GM12801 (cell line): ENCODE results near the gene CYP19A1.

Experiments
- CTCF ChIP-seq: IDR thresholded peaks from one replicate; pipeline ENCODE4 v1.5.1; 2011; ENCODE audit warnings: control low read depth; ENCODE audit not compliant: insufficient read length; ENCODE audit errors: extremely low read depth

Gene CYP19A1

DNA sequence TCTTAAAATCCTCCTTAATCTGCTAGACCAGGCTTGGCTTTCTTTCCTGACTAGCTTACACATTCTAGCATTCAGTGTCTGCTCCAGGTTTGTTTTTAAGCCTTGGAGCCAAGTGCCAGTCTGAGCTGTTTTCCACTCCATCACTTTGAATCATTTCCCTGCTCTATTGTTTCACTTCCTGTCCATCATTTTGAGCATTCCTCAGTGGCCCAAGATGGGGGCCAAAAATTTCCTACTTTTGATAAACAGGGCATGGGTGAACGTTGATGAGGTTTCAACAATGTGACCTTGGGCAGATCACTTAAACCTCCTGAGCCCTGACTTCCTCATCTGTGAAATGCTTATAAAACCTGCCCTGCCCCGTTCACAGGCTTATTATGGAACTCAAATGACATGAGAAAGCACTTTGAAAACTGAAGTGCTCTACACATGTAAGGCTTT is 4.4 kb downstream of the CYP19A1 start:
- TF ChIP-seq CTCF: no peak

- TF ChIP-seq CTCF: no peak
These were observed 4.8 kb downstream of the CYP19A1 start for GRCh38 chr15:51333571-51333970.

DNA sequence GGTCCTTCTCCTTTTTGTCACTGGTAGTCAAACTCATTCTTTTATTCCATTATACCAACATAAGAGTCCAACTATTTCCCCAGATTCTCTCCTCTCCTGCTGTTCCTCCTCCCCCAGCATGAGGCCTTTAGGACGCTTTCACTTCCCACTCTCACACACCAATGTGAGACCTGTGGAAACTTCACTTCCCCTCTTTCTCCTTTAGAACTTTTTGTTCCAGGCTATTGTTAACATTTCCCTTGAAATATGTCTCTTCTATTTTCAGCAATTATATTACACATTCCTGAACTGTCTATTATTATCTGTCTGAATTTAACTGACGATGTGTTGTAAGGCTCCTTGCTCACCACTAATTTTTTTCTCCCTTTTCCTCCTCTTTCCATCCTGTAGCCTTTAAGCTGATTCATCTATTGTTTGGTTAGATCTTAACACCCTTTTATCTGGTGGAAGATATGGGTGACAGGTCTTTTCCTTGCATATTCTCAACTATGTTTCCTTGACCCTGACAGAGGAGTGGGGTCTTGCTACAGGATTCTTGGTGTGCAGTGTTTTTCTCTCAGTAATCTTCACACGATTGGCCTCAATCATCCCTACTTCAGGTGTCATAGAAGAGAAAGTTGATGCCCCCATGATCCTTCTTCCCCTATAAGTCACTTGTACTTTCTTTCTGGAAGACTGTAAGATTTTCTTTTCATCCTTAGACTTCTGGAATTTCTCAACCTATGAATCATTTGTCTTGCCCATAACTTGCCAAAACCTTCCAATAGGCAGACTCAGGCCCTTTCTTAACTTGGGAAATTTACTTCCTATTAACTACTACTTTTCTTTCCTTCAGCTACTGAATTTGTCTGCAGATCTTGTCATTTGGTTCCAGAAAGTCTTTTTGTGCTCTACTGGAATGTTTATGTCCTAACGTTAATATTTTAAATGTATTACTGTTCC is 5.9 kb downstream of the CYP19A1 start:
- TF ChIP-seq CTCF: no peak

DNA sequence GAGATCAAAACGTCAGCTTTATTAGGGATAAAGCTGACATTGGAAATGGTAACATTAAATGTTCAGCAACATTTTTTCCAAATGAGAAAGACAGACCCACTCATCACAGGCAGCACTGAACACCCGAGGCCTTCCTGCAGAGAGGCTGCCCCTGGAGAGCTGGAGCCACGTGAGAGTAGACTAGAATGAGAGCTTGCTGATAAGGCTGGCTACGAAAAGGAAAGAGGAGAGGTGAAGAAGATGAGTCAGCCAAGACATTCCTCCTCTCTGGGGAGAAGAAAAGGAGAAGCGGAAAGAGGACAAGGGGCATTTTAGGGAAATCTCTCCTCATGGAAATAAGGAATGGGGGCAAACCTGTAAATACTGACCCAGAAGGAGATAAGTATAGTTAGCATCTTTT is 7.3 kb downstream of the CYP19A1 start:
- no peak for TF ChIP-seq CTCF

GRCh38 chr15:51328926-51329325 is 9.5 kb downstream of the CYP19A1 start:
- no peak for TF ChIP-seq CTCF

DNA sequence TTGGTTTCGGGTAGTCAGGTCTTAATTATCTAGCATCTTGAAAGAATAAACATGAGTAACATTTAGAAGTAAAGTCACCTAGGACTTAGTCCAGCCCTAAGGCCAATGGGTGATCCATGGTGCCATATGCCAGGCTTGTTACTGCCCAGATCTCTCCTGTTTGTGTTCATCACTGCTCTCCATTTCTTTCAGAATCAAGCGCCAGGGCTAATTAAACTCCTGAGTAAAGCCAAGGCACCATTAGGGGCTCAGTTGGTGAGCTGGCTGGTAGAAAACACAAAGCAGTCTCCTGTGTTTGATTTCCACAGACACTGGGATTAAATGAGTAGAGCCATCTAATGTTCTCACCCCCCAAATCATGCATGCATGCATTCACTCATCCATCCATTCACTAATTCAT is 11.3 kb downstream of the CYP19A1 start:
- no peak for TF ChIP-seq CTCF

GRCh38 chr15:51325167-51325566 is 13.2 kb downstream of the CYP19A1 start:
- TF ChIP-seq CTCF: no peak
